GM21723 (cell line): ENCODE measurements around the gene TBXT.

Experiments used
- ATAC-seq: cut with Tn5 transposase; IDR thresholded peaks from one replicate; pipeline ENCODE4 v1.9.1; 2021; ENCODE audit warnings: mild to moderate bottlenecking, moderate library complexity; ENCODE audit not compliant: unreplicated experiment

TBXT gene

DNA sequence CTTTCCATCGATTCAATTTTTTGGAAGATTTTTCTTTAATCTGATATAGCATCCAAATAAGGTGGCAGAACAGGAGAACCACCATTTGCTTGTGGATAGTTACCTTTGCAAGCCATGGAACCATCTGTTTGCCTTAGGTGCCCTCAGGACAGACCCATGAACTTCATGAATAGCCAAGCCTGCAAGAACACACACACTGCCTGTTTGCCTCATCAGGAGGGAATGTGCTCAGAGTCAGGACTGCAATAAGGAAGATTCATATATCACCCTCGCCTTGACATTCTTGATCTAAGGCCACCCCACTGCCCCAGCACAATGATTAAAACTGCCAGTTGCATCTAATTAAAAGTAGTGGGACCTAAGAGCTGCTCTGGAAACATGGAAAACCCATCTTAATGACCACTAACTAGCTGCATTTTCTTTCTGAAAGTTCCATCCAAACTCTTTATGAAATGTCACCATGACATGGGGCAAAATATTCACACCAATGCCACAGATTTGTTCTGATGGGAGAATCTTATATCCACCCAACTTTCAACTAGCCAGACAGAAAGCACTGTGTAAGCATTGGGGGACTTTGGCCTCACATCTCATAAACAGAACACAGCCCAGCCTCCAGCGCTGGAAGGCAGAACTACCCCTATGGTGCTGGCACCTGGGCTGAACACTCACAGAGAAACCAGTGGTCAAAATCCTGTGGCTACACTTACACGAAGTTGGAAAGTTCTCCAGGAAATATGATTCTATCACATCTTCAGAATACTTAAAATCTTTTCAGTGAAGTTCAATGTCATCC, 48.3 kb downstream of the TBXT start:
- ATAC-seq: no peak

GRCh38 chr6:166115609-166116008, 52.0 kb downstream of the TBXT start:
- ATAC-seq: no peak

DNA sequence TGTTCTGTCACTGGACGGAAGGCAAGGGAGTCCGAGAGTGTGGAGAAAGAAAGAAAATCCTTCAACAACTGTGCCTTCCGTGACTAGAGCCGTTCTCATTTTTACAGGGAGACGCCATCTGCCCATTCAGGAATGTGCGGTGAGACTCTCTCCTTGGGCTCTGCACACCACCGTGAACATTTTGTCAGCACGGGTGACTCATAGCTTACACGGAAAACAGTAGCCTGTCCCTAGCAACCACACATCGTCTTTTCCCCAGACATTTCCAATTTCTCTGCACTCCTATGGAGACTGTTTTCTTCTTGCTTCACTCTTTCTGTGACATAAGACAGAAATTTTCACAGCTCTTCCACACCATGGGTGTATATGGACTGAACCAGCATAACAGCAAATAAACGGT, 55.1 kb downstream of the TBXT start:
- no peak for ATAC-seq

DNA sequence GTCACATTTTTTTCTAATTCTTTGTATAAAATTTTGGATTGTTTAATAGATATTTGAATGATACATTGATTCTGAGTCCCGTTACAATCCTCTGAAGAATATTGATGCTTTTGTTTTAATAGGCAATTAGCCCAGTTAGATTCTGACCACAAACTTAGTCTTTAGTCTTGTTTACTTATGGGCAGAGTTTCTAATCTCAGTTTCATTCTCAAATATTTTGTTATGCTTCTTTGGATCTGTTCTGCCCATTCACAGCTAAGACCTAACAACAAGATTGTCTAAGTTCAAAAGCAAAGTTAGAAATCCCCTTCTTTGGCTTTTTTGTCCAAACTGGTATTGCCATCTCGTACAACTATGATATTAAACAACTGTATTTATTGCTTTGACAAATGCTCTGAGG, 58.0 kb downstream of the TBXT start:
- no peak for ATAC-seq
